GM23338 (cell line): ENCODE data around the gene FAM78A. TPM values are rescaled to one million over a fixed set of nuclear protein-coding genes. Genes with fewer than 3 reads are reported as not detected.

Experiments used
- ATAC-seq: fragments of 200-7000 bp; cut with Tn5 transposase; 3 replicates; pipeline ENCODE4 v1.9.1; 2020
- DNase-seq: peaks from one replicate; pipeline ENCODE4 v3.0.0-alpha.2; 2015; ENCODE audit warnings: low spot score
- H2AFZ ChIP-seq: fragments of 200-600 bp; sonication (generic); 2 replicates; pipeline ENCODE4 v1.8.0; 2016; ENCODE audit warnings: antibody characterized with exemption, mild to moderate bottlenecking, moderate library complexity
- H3F3A ChIP-seq: fragments of 200-600 bp; sonication (generic); replicated peaks from 2 replicates; pipeline ENCODE4 v1.8.0; 2017; ENCODE audit warnings: antibody characterized with exemption, mixed run types, low read depth
- H3K27ac ChIP-seq: fragments of 200-600 bp; sonication (generic); 2 replicates; pipeline ENCODE4 v1.6.1; 2016; ENCODE audit warnings: low read depth
- H3K27me3 ChIP-seq: fragments of 200-600 bp; sonication (generic); 2 replicates; pipeline ENCODE4 v1.8.0; 2016; ENCODE audit warnings: mild to moderate bottlenecking, mixed run types, moderate library complexity; ENCODE audit not compliant: insufficient read depth
- H3K36me3 ChIP-seq: fragments of 200-600 bp; sonication (generic); 2 replicates; pipeline ENCODE4 v1.8.0; 2016; ENCODE audit warnings: mild to moderate bottlenecking; ENCODE audit not compliant: insufficient read depth
- H3K4me1 ChIP-seq: fragments of 200-600 bp; sonication (generic); 2 replicates; pipeline ENCODE4 v1.8.0; 2016; ENCODE audit warnings: mild to moderate bottlenecking, moderate library complexity; ENCODE audit not compliant: insufficient read depth
- H3K4me2 ChIP-seq: fragments of 200-600 bp; sonication (generic); 2 replicates; pipeline ENCODE4 v1.7.1; 2017; ENCODE audit warnings: mixed run types
- H3K4me3 ChIP-seq: fragments of 200-600 bp; sonication (generic); 2 replicates; pipeline ENCODE4 v1.6.1; 2016; ENCODE audit warnings: mixed run types
- H3K79me2 ChIP-seq: fragments of 200-600 bp; sonication (generic); replicated peaks from 2 replicates; pipeline ENCODE4 v1.8.0; 2017; ENCODE audit warnings: mild to moderate bottlenecking; ENCODE audit not compliant: insufficient read depth
- H3K9me2 ChIP-seq: fragments of 200-600 bp; sonication (generic); 2 replicates; pipeline ENCODE4 v1.8.0; 2017; ENCODE audit not compliant: insufficient read depth
- H4K20me1 ChIP-seq: fragments of 200-600 bp; sonication (generic); replicated peaks from 2 replicates; pipeline ENCODE4 v1.8.0; 2017; ENCODE audit warnings: mild to moderate bottlenecking; ENCODE audit not compliant: insufficient read depth
- H3K27ac Mint-ChIP-seq: 2 replicates; pipeline ENCODE4 v1.8.0; 2020; ENCODE audit warnings: inconsistent platforms, mild to moderate bottlenecking, moderate library complexity, mixed read lengths
- H3K27me3 Mint-ChIP-seq: 3 replicates; pipeline ENCODE4 v1.8.0; 2022; ENCODE audit warnings: low read depth, mild to moderate bottlenecking, moderate library complexity, mixed read lengths, inconsistent platforms; ENCODE audit not compliant: insufficient read depth, poor library complexity
- H3K36me3 Mint-ChIP-seq: 3 replicates; pipeline ENCODE4 v1.8.0; 2021; ENCODE audit warnings: low read depth, mild to moderate bottlenecking, inconsistent platforms, moderate library complexity, mixed read lengths
- H3K4me1 Mint-ChIP-seq: 3 replicates; pipeline ENCODE4 v1.8.0; 2020; ENCODE audit warnings: mild to moderate bottlenecking, inconsistent platforms, mixed read lengths
- H3K4me3 Mint-ChIP-seq: 3 replicates; pipeline ENCODE4 v1.8.0; 2021; ENCODE audit warnings: moderate library complexity, mild to moderate bottlenecking, inconsistent platforms, mixed read lengths
- H3K9me3 Mint-ChIP-seq: 3 replicates; pipeline ENCODE4 v1.8.0; 2020; ENCODE audit warnings: moderate library complexity, mild to moderate bottlenecking, inconsistent platforms, mixed read lengths
- CREB1 ChIP-seq: fragments of 250-450 bp; sonication (Bioruptor Pico); IDR thresholded peaks from 2 replicates; pipeline ENCODE4 v1.5.0; 2020; ENCODE audit warnings: low read depth, mild to moderate bottlenecking, moderate library complexity
- EZH2 ChIP-seq: fragments of 200-600 bp; sonication (generic); IDR thresholded peaks from one replicate; pipeline ENCODE4 v1.8.0; 2017; ENCODE audit warnings: antibody characterized with exemption, mild to moderate bottlenecking, low read depth; ENCODE audit not compliant: unreplicated experiment
- EZH2phosphoT487 ChIP-seq: fragments of 200-600 bp; sonication (generic); IDR thresholded peaks from one replicate; pipeline ENCODE4 v1.8.1; 2018; ENCODE audit warnings: antibody characterized with exemption; ENCODE audit not compliant: unreplicated experiment
- JUNB ChIP-seq: IDR thresholded peaks from one replicate; pipeline ENCODE4 v1.6.1; 2016; ENCODE audit warnings: antibody characterized with exemption; ENCODE audit not compliant: unreplicated experiment
- NANOG ChIP-seq: IDR thresholded peaks from 2 replicates; pipeline ENCODE4 v1.6.1; 2016; ENCODE audit warnings: antibody characterized with exemption, borderline replicate concordance
- POLR2AphosphoS5 ChIP-seq: IDR thresholded peaks from 2 replicates; pipeline ENCODE4 v1.6.1; 2016; ENCODE audit warnings: antibody characterized with exemption, low read depth
- STAT1 ChIP-seq: IDR thresholded peaks from one replicate; pipeline ENCODE4 v1.6.1; 2016; ENCODE audit warnings: antibody characterized with exemption; ENCODE audit not compliant: unreplicated experiment
- ZNF114 ChIP-seq: fragments of 250-450 bp; sonication (Bioruptor Pico); IDR thresholded peaks from 2 replicates; pipeline ENCODE4 v1.5.0; 2020; ENCODE audit warnings: mild to moderate bottlenecking, moderate library complexity
- ZNF331 ChIP-seq: fragments of 250-450 bp; sonication (Bioruptor Pico); IDR thresholded peaks from 2 replicates; pipeline ENCODE4 v1.5.0; 2020; ENCODE audit warnings: low read depth, mild to moderate bottlenecking, moderate library complexity
- polyA plus RNA-seq: library from polyadenylated mRNA; unstranded; fragments of >200 nt; fragmentation: Nextera tagmentation; extraction: Ambion mirVana; gene quantifications from 2 replicates; pipeline ENCODE4 v1.2.1, GENCODE V29; 2016
- total RNA-seq: library from RNA; depleted of rRNA; stranded (reverse); fragments of >200 nt; shearing (Covaris generic); gene quantifications from 2 replicates; pipeline ENCODE4 v1.2.3, GENCODE V29; 2014
- TF ChIP-seq, protein P1 (sequence below), 2 experiments: fragments of 200-600 bp in 1 of 2; sonication (generic) in 1 of 2; conservative IDR thresholded peaks; 2 replicates each; pipeline versions ENCODE4 v1.5.1 to v1.6.1; 2016 to 2017; ENCODE audit warnings: antibody characterized with exemption in 2 of 2, low read depth in 2 of 2, mild to moderate bottlenecking in 2 of 2, moderate library complexity in 1 of 2
- TF ChIP-seq, protein P2 (sequence below): IDR thresholded peaks from one replicate; pipeline ENCODE4 v1.6.1; 2018; ENCODE audit warnings: antibody characterized with exemption; ENCODE audit not compliant: unreplicated experiment
- TF ChIP-seq, protein P3 (sequence below): fragments of 250-450 bp; sonication (Bioruptor Pico); IDR thresholded peaks from 2 replicates; pipeline ENCODE4 v1.5.0; 2020; ENCODE audit warnings: mild to moderate bottlenecking, moderate library complexity
- TF ChIP-seq, protein P4 (sequence below): IDR thresholded peaks from 2 replicates; pipeline ENCODE4 v1.6.1; 2016; ENCODE audit warnings: antibody characterized with exemption

The FAM78A gene
- total and polyA plus RNA-seq, 2 experiments from 2014 or later, result 0.57 to 2.1 TPM

DNA sequence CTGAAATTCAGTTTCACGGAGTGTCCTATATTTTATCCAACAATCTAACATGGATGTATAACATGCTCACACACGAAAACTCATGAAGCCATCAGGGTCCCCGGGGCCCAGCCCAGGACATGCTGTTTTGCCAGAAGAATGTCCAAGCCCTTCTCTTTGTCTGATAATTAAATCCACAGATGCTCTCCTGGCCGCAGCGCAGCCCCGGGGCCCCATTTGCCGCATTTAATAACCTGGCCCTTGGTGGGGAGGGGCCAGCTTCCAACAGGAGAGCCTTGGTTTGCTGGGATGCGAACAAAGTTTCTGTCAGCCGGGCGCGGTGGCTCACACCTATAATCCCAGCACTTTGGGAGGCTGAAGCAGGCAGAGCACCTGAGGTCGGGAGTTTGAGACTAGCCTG is 43.2 kb upstream of the FAM78A start:
- ATAC-seq (no peak), DNase-seq (no peak)
- no peaks in the 10 kb centered on the region for H3K79me2 ChIP-seq
- no peaks in the 10 kb centered on the region for H3K9me3 Mint-ChIP-seq
- no peaks in the 10 kb centered on the region for H4K20me1 ChIP-seq
- no peak overlapping the region for H3K4me3 ChIP-seq
- H3K27ac Mint-ChIP-seq, result no peak overlapping the region
- no peaks in the 10 kb centered on the region for H3K36me3 Mint-ChIP-seq
- no peak overlapping the region for H3K27ac ChIP-seq
- H3K4me2 ChIP-seq, result no peak overlapping the region
- no peak overlapping the region for H2AFZ ChIP-seq
- H3K4me3 Mint-ChIP-seq, result no peak overlapping the region
- TF ChIP-seq ZNF114, result no peak
- TF ChIP-seq, protein P1, sequence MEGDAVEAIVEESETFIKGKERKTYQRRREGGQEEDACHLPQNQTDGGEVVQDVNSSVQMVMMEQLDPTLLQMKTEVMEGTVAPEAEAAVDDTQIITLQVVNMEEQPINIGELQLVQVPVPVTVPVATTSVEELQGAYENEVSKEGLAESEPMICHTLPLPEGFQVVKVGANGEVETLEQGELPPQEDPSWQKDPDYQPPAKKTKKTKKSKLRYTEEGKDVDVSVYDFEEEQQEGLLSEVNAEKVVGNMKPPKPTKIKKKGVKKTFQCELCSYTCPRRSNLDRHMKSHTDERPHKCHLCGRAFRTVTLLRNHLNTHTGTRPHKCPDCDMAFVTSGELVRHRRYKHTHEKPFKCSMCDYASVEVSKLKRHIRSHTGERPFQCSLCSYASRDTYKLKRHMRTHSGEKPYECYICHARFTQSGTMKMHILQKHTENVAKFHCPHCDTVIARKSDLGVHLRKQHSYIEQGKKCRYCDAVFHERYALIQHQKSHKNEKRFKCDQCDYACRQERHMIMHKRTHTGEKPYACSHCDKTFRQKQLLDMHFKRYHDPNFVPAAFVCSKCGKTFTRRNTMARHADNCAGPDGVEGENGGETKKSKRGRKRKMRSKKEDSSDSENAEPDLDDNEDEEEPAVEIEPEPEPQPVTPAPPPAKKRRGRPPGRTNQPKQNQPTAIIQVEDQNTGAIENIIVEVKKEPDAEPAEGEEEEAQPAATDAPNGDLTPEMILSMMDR (conservative IDR thresholded peaks at IDR 0.05; ENCODE audit: low read depth in 2 of 2), result no peak
- TF ChIP-seq STAT1, result no peak
- no peak for TF ChIP-seq JUNB
- no peak for TF ChIP-seq CREB1
- TF ChIP-seq, protein P2, sequence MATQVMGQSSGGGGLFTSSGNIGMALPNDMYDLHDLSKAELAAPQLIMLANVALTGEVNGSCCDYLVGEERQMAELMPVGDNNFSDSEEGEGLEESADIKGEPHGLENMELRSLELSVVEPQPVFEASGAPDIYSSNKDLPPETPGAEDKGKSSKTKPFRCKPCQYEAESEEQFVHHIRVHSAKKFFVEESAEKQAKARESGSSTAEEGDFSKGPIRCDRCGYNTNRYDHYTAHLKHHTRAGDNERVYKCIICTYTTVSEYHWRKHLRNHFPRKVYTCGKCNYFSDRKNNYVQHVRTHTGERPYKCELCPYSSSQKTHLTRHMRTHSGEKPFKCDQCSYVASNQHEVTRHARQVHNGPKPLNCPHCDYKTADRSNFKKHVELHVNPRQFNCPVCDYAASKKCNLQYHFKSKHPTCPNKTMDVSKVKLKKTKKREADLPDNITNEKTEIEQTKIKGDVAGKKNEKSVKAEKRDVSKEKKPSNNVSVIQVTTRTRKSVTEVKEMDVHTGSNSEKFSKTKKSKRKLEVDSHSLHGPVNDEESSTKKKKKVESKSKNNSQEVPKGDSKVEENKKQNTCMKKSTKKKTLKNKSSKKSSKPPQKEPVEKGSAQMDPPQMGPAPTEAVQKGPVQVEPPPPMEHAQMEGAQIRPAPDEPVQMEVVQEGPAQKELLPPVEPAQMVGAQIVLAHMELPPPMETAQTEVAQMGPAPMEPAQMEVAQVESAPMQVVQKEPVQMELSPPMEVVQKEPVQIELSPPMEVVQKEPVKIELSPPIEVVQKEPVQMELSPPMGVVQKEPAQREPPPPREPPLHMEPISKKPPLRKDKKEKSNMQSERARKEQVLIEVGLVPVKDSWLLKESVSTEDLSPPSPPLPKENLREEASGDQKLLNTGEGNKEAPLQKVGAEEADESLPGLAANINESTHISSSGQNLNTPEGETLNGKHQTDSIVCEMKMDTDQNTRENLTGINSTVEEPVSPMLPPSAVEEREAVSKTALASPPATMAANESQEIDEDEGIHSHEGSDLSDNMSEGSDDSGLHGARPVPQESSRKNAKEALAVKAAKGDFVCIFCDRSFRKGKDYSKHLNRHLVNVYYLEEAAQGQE, result no peak
- TF ChIP-seq ZNF331 (CRISPR knock-in tag), result no peak
- TF ChIP-seq POLR2AphosphoS5, result no peak
- no peak for TF ChIP-seq EZH2phosphoT487
- TF ChIP-seq, protein P3, sequence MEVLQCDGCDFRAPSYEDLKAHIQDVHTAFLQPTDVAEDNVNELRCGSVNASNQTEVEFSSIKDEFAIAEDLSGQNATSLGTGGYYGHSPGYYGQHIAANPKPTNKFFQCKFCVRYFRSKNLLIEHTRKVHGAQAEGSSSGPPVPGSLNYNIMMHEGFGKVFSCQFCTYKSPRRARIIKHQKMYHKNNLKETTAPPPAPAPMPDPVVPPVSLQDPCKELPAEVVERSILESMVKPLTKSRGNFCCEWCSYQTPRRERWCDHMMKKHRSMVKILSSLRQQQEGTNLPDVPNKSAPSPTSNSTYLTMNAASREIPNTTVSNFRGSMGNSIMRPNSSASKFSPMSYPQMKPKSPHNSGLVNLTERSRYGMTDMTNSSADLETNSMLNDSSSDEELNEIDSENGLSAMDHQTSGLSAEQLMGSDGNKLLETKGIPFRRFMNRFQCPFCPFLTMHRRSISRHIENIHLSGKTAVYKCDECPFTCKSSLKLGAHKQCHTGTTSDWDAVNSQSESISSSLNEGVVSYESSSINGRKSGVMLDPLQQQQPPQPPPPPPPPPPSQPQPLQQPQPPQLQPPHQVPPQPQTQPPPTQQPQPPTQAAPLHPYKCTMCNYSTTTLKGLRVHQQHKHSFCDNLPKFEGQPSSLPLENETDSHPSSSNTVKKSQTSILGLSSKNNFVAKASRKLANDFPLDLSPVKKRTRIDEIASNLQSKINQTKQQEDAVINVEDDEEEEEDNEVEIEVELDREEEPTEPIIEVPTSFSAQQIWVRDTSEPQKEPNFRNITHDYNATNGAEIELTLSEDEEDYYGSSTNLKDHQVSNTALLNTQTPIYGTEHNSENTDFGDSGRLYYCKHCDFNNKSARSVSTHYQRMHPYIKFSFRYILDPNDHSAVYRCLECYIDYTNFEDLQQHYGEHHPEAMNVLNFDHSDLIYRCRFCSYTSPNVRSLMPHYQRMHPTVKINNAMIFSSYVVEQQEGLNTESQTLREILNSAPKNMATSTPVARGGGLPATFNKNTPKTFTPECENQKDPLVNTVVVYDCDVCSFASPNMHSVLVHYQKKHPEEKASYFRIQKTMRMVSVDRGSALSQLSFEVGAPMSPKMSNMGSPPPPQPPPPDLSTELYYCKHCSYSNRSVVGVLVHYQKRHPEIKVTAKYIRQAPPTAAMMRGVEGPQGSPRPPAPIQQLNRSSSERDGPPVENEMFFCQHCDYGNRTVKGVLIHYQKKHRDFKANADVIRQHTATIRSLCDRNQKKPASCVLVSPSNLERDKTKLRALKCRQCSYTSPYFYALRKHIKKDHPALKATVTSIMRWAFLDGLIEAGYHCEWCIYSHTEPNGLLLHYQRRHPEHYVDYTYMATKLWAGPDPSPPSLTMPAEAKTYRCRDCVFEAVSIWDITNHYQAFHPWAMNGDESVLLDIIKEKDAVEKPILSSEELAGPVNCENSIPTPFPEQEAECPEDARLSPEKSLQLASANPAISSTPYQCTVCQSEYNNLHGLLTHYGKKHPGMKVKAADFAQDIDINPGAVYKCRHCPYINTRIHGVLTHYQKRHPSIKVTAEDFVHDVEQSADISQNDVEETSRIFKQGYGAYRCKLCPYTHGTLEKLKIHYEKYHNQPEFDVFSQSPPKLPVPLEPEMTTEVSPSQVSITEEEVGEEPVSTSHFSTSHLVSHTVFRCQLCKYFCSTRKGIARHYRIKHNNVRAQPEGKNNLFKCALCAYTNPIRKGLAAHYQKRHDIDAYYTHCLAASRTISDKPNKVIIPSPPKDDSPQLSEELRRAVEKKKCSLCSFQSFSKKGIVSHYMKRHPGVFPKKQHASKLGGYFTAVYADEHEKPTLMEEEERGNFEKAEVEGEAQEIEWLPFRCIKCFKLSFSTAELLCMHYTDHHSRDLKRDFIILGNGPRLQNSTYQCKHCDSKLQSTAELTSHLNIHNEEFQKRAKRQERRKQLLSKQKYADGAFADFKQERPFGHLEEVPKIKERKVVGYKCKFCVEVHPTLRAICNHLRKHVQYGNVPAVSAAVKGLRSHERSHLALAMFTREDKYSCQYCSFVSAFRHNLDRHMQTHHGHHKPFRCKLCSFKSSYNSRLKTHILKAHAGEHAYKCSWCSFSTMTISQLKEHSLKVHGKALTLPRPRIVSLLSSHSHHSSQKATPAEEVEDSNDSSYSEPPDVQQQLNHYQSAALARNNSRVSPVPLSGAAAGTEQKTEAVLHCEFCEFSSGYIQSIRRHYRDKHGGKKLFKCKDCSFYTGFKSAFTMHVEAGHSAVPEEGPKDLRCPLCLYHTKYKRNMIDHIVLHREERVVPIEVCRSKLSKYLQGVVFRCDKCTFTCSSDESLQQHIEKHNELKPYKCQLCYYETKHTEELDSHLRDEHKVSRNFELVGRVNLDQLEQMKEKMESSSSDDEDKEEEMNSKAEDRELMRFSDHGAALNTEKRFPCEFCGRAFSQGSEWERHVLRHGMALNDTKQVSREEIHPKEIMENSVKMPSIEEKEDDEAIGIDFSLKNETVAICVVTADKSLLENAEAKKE (CRISPR knock-in tag), result no peak
- TF ChIP-seq EZH2, result no peak
- no peak for TF ChIP-seq NANOG
- TF ChIP-seq, protein P4, sequence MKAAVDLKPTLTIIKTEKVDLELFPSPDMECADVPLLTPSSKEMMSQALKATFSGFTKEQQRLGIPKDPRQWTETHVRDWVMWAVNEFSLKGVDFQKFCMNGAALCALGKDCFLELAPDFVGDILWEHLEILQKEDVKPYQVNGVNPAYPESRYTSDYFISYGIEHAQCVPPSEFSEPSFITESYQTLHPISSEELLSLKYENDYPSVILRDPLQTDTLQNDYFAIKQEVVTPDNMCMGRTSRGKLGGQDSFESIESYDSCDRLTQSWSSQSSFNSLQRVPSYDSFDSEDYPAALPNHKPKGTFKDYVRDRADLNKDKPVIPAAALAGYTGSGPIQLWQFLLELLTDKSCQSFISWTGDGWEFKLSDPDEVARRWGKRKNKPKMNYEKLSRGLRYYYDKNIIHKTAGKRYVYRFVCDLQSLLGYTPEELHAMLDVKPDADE, result no peak
- no peaks in the 10 kb centered on the region for H3K27me3 ChIP-seq
- no peaks in the 10 kb centered on the region; the same call in 1 of the 2 replicates for H3F3A ChIP-seq
- no peaks in the 10 kb centered on the region for H3K9me2 ChIP-seq
- peaks cover 8% of the 10 kb centered on the region for H3K27me3 Mint-ChIP-seq
- no peaks in the 10 kb centered on the region for H3K4me1 Mint-ChIP-seq
- H3K4me1 ChIP-seq, result no peaks in the 10 kb centered on the region
- no peaks in the 10 kb centered on the region for H3K36me3 ChIP-seq
